ENCODE data around the gene CRYGS. TPM values are rescaled to one million over a fixed set of nuclear protein-coding genes. Genes with fewer than 3 reads are reported as not detected.
"Not testable (repeated sequence)": the region's sequence is repeated elsewhere in the genome, so short reads cannot be mapped to it uniquely, and the experiment has no call there.

CRYGS gene
- total RNA-seq, 1 donor from 2014 or later, result 5.4 TPM

- intact Hi-C loops (cut with micrococcal nuclease), result no loop called here
These were observed 23.7 kb downstream of the CRYGS start for GRCh38 chr3:186520431-186520830.

GRCh38 chr3:186519021-186519658 is 25.0 kb downstream of the CRYGS start:
- intact Hi-C loops (cut with micrococcal nuclease), result no loop called here

- intact Hi-C loops (cut with micrococcal nuclease), result no loop called here
These were observed 27.0 kb downstream of the CRYGS start for GRCh38 chr3:186517218-186517617.

- intact Hi-C loops (cut with micrococcal nuclease), result no loop called here
These were observed 27.5 kb downstream of the CRYGS start for GRCh38 chr3:186516646-186517045.

GRCh38 chr3:186515125-186515524 is 29.1 kb downstream of the CRYGS start:
- intact Hi-C loops (cut with micrococcal nuclease), result no loop called here

GRCh38 chr3:186514296-186515002 is 29.7 kb downstream of the CRYGS start:
- intact Hi-C loops (cut with micrococcal nuclease), result no loop called here

- intact Hi-C loops (cut with micrococcal nuclease), result no loop called here
These were observed 30.8 kb downstream of the CRYGS start for GRCh38 chr3:186513386-186513785.

GRCh38 chr3:186512570-186513302 is 31.4 kb downstream of the CRYGS start:
- intact Hi-C loops (cut with micrococcal nuclease), result no loop called here

GRCh38 chr3:186511702-186512101 is 32.5 kb downstream of the CRYGS start:
- intact Hi-C loops (cut with micrococcal nuclease), result no loop called here

GRCh38 chr3:186511245-186511644 is 32.9 kb downstream of the CRYGS start:
- intact Hi-C loops (cut with micrococcal nuclease), result no loop called here

GRCh38 chr3:186510374-186511079 is 33.7 kb downstream of the CRYGS start:
- intact Hi-C loops (cut with micrococcal nuclease), result no loop called here

- intact Hi-C loops (cut with micrococcal nuclease), result no loop called here
These were observed 34.8 kb downstream of the CRYGS start for GRCh38 chr3:186509423-186509822.

GRCh38 chr3:186506857-186507256 is 37.3 kb downstream of the CRYGS start:
- intact Hi-C loops (cut with micrococcal nuclease), result no loop called here

- intact Hi-C loops (cut with micrococcal nuclease), result no loop called here
These were observed 37.9 kb downstream of the CRYGS start for GRCh38 chr3:186506191-186506739.

- intact Hi-C loops (cut with micrococcal nuclease), result no loop called here
These were observed 41.0 kb downstream of the CRYGS start for GRCh38 chr3:186502966-186503712.

- intact Hi-C loops (cut with micrococcal nuclease), result no loop called here
These were observed 41.8 kb downstream of the CRYGS start for GRCh38 chr3:186502138-186502948.

- intact Hi-C loops (cut with micrococcal nuclease), result not testable (repeated sequence)
These were observed 44.2 kb downstream of the CRYGS start for GRCh38 chr3:186499949-186500348.

- intact Hi-C loops (cut with micrococcal nuclease), result not testable (repeated sequence)
These were observed 46.2 kb downstream of the CRYGS start for GRCh38 chr3:186498022-186498421.

- intact Hi-C loops (cut with micrococcal nuclease), result no loop called here
These were observed 46.6 kb downstream of the CRYGS start for GRCh38 chr3:186497608-186498007.

GRCh38 chr3:186496635-186497034 is 47.5 kb downstream of the CRYGS start:
- intact Hi-C loops (cut with micrococcal nuclease), result no loop called here
